ENCODE data around the gene PSME3. TPM values are rescaled to one million over a fixed set of nuclear protein-coding genes. Genes with fewer than 3 reads are reported as not detected.
A peak's percentile ranks its signal among the peaks of the same experiment; 100 is the strongest.

PSME3 gene
- total and polyA plus RNA-seq, 2 of the 13 experiments (the other 11 are each of a cell fraction or from before 2014, with no cell fraction given), result 66.3 to 135 TPM

DNA sequence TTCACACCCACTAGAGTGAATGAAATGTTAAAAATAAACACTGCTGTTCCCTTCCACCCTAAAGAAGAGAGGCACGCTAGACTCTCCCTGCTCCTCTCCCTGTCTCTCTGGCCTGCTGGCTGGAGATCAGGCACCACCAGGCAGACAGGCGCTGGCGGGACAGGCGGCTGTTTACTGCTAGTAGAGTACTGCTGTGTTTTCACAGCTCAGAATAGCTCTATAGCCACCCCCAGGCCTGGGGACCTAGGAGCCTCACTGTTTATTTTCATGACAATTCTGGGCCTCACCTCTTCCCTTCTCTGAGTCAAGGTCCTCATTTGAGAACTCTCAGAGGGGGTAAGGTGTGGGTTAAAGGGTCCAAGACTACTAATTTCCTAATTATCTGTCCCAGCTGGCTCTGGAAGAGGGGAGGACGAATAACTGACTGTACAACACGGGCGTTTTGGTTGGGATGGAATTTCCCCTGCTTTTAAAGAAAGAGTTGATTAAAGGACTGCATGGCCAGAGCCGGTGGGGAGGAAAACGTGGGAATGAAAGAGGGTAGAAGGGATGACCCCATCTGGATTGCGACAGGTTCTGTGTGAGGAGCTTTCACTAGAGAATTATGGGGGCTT, 58.4 kb downstream of the PSME3 start (continued):
- no peak for TF ChIP-seq ZNF30 (CRISPR knock-in tag; IDR thresholded peaks at IDR 0.05)
- TF ChIP-seq, protein P1, sequence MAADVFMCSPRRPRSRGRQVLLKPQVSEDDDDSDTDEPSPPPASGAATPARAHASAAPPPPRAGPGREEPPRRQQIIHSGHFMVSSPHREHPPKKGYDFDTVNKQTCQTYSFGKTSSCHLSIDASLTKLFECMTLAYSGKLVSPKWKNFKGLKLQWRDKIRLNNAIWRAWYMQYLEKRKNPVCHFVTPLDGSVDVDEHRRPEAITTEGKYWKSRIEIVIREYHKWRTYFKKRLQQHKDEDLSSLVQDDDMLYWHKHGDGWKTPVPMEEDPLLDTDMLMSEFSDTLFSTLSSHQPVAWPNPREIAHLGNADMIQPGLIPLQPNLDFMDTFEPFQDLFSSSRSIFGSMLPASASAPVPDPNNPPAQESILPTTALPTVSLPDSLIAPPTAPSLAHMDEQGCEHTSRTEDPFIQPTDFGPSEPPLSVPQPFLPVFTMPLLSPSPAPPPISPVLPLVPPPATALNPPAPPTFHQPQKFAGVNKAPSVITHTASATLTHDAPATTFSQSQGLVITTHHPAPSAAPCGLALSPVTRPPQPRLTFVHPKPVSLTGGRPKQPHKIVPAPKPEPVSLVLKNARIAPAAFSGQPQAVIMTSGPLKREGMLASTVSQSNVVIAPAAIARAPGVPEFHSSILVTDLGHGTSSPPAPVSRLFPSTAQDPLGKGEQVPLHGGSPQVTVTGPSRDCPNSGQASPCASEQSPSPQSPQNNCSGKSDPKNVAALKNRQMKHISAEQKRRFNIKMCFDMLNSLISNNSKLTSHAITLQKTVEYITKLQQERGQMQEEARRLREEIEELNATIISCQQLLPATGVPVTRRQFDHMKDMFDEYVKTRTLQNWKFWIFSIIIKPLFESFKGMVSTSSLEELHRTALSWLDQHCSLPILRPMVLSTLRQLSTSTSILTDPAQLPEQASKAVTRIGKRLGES (CRISPR knock-in tag; IDR thresholded peaks at IDR 0.05; ENCODE audit: borderline replicate concordance), result no peak
- TF ChIP-seq HOXA7 (CRISPR knock-in tag; IDR thresholded peaks at IDR 0.05), result no peak
- no peak for TF ChIP-seq ZFP62 (CRISPR knock-in tag; IDR thresholded peaks at IDR 0.05)
- TF ChIP-seq MIER3 (CRISPR knock-in tag; IDR thresholded peaks at IDR 0.05; ENCODE audit: borderline replicate concordance), result no peak
- TF ChIP-seq, protein P2, sequence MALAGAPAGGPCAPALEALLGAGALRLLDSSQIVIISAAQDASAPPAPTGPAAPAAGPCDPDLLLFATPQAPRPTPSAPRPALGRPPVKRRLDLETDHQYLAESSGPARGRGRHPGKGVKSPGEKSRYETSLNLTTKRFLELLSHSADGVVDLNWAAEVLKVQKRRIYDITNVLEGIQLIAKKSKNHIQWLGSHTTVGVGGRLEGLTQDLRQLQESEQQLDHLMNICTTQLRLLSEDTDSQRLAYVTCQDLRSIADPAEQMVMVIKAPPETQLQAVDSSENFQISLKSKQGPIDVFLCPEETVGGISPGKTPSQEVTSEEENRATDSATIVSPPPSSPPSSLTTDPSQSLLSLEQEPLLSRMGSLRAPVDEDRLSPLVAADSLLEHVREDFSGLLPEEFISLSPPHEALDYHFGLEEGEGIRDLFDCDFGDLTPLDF (CRISPR knock-in tag; IDR thresholded peaks at IDR 0.05), result no peak
- TF ChIP-seq, protein P3, sequence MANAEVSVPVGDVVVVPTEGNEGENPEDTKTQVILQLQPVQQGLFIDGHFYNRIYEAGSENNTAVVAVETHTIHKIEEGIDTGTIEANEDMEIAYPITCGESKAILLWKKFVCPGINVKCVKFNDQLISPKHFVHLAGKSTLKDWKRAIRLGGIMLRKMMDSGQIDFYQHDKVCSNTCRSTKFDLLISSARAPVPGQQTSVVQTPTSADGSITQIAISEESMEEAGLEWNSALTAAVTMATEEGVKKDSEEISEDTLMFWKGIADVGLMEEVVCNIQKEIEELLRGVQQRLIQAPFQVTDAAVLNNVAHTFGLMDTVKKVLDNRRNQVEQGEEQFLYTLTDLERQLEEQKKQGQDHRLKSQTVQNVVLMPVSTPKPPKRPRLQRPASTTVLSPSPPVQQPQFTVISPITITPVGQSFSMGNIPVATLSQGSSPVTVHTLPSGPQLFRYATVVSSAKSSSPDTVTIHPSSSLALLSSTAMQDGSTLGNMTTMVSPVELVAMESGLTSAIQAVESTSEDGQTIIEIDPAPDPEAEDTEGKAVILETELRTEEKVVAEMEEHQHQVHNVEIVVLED (CRISPR knock-in tag; IDR thresholded peaks at IDR 0.05; ENCODE audit: borderline replicate concordance), result peak; percentile 41; the same call in 1 of the 2 replicates
- TF ChIP-seq MTF2 (CRISPR knock-in tag; IDR thresholded peaks at IDR 0.05; ENCODE audit: borderline replicate concordance), result no peak
- TF ChIP-seq, protein P4, sequence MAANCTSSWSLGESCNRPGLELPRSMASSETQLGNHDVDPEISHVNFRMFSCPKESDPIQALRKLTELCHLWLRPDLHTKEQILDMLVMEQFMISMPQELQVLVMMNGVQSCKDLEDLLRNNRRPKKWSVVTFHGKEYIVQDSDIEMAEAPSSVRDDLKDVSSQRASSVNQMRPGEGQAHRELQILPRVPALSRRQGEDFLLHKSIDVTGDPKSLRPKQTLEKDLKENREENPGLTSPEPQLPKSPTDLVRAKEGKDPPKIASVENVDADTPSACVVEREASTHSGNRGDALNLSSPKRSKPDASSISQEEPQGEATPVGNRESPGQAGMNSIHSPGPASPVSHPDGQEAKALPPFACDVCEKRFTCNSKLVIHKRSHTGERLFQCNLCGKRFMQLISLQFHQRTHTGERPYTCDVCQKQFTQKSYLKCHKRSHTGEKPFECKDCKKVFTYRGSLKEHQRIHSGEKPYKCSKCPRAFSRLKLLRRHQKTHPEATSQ (CRISPR knock-in tag; IDR thresholded peaks at IDR 0.05; ENCODE audit: borderline replicate concordance), result no peak
- TF ChIP-seq ZFP82 (CRISPR knock-in tag; IDR thresholded peaks at IDR 0.05; ENCODE audit: borderline replicate concordance), result no peak
- no peak for TF ChIP-seq ELF1 (CRISPR knock-in tag; IDR thresholded peaks at IDR 0.05)
- TF ChIP-seq, protein P5, sequence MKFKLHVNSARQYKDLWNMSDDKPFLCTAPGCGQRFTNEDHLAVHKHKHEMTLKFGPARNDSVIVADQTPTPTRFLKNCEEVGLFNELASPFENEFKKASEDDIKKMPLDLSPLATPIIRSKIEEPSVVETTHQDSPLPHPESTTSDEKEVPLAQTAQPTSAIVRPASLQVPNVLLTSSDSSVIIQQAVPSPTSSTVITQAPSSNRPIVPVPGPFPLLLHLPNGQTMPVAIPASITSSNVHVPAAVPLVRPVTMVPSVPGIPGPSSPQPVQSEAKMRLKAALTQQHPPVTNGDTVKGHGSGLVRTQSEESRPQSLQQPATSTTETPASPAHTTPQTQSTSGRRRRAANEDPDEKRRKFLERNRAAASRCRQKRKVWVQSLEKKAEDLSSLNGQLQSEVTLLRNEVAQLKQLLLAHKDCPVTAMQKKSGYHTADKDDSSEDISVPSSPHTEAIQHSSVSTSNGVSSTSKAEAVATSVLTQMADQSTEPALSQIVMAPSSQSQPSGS (CRISPR knock-in tag; IDR thresholded peaks at IDR 0.05), result no peak
- TF ChIP-seq, protein P6, sequence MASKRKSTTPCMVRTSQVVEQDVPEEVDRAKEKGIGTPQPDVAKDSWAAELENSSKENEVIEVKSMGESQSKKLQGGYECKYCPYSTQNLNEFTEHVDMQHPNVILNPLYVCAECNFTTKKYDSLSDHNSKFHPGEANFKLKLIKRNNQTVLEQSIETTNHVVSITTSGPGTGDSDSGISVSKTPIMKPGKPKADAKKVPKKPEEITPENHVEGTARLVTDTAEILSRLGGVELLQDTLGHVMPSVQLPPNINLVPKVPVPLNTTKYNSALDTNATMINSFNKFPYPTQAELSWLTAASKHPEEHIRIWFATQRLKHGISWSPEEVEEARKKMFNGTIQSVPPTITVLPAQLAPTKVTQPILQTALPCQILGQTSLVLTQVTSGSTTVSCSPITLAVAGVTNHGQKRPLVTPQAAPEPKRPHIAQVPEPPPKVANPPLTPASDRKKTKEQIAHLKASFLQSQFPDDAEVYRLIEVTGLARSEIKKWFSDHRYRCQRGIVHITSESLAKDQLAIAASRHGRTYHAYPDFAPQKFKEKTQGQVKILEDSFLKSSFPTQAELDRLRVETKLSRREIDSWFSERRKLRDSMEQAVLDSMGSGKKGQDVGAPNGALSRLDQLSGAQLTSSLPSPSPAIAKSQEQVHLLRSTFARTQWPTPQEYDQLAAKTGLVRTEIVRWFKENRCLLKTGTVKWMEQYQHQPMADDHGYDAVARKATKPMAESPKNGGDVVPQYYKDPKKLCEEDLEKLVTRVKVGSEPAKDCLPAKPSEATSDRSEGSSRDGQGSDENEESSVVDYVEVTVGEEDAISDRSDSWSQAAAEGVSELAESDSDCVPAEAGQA (IDR thresholded peaks at IDR 0.05; ENCODE audit: low read depth), result no peak
- TF ChIP-seq, protein P6 (CRISPR knock-in tag; IDR thresholded peaks at IDR 0.05; ENCODE audit: borderline replicate concordance), result no peak

All from HepG2 (cell line).